Measurements from ENCODE around the gene IFT43. TPM values are rescaled to one million over a fixed set of nuclear protein-coding genes. Genes with fewer than 3 reads are reported as not detected.

Gene IFT43
- 58.9 and 62.5 TPM in 2 replicates for polyA plus RNA-seq (2011; rRNA removed)
- polyA minus RNA-seq (2011; rRNA and poly(A)+ RNA removed): 19.6 and 25.0 TPM in 2 replicates

GRCh38 chr14:75985618-75986438 lies at the start of gene IFT43:
IFT43 (plus strand) TSS chr14:75985763; CDS start chr14:75985787, 24 bp downstream.
- Histone ChIP-seq H3K27me3 (ENCODE audit: control insufficient read depth, insufficient read depth, low read length) (no peaks in the 10 kb centered on the region), H3K4me3 (ENCODE audit: low read depth, low read length) (peak within 1 kb of the TSS; percentile 90), H3K36me3 (ENCODE audit: control insufficient read depth, insufficient read depth, low read length) (peaks cover 3% of the 10 kb centered on the region)
- ChIA-PET CTCF (interaction anchor here (0.7 to 13.4 kb wide), 6 partner anchors 77 to 408 kb away, joined by 3 to 296 read pairs (median 4); no protein-coding TSS in a partner anchor), POLR2A (interaction anchor here (0.6 kb wide), 1 partner anchor 290 kb away, joined by 16 read pairs; no protein-coding TSS in a partner anchor)
- TF ChIP-seq CTCF (IDR thresholded peaks at IDR 0.05; ENCODE audit: insufficient read depth, low read depth, low read length): no peak
- DNase-seq (ENCODE audit: low read depth): no peak

GRCh38 chr14:75939200-75939599 lies 46.4 kb upstream of the IFT43 start:
- Histone ChIP-seq H3K36me3 (ENCODE audit: control insufficient read depth, insufficient read depth, low read length) (no peaks in the 10 kb centered on the region), H3K4me3 (ENCODE audit: low read depth, low read length) (no peak overlapping the region), H3K27me3 (ENCODE audit: control insufficient read depth, insufficient read depth, low read length) (no peaks in the 10 kb centered on the region)
- TF ChIP-seq CTCF (IDR thresholded peaks at IDR 0.05; ENCODE audit: insufficient read depth, low read depth, low read length): no peak
- ChIA-PET CTCF (interaction anchor here (1.2 to 1.8 kb wide), 2 partner anchors 33 to 40 kb away, joined by 4 to 7 read pairs; no protein-coding TSS in a partner anchor), POLR2A (no interaction called here)
- DNase-seq (ENCODE audit: low read depth): no peak

DNA sequence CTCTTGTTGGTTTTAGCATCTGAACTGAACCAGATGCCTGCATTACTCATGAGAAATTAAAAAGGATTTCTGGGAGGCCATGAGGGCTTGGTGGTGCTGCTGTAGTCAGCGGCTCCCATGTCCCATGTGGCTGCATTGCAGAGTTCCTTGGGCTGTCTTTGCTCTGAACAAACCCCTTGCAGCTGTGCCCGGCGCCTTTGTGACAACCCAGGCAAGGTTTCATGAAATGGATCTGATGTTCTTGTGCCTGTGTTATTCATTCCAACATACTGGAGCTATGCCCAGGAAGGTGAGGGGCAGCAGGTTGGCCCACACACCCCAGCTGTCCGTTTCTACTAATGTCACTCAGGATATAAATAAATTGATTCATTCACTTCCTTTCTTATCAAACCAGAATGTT lies 44.5 kb upstream of the IFT43 start:
- CTCF ChIA-PET: interaction anchor here (2.8 kb wide), 1 partner anchor 34 kb away, joined by 11 read pairs; no protein-coding TSS in a partner anchor
- POLR2A ChIA-PET: no interaction called here
- DNase-seq (ENCODE audit: low read depth): no peak
- H3K36me3 ChIP-seq (ENCODE audit: control insufficient read depth, insufficient read depth, low read length): peaks cover 1% of the 10 kb centered on the region; the same call in 1 of the 2 replicates
- no peak for TF ChIP-seq CTCF (IDR thresholded peaks at IDR 0.05; ENCODE audit: insufficient read depth, low read depth, low read length)
- no peak overlapping the region for H3K4me3 ChIP-seq (ENCODE audit: low read depth, low read length)
- H3K27me3 ChIP-seq (ENCODE audit: control insufficient read depth, insufficient read depth, low read length): no peaks in the 10 kb centered on the region

DNA sequence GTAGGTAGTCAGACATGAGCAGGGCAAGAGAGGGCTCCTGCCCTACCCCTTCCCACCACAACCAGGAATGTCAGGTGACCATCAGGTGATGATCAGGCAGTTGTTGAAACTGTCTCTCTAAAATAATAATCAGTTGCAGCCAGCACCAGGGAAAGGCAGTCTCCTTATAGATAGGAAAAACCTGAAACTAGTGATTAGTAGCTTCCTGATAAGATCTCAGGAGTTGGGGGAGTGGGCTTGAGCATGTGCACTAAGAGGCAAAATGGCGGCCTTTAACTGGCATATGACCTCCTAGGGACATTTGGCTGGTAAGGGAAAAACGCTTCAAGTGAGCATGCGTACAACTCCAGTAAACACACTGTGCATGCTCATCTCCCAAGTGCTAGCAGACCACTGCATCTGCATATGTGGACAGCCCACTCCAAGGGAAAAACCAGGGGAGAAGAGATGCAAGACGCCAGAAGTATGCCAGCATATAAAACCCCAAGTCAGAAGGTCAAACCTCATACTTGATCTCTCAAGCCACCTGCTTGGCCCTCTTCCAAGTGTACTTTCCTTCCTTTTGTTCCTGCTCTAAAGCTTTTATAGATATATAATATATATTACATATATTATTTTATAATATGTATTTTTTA lies 40.8 kb upstream of the IFT43 start:
- H3K36me3 ChIP-seq (ENCODE audit: control insufficient read depth, insufficient read depth, low read length): peaks cover 1% of the 10 kb centered on the region; the same call in 1 of the 2 replicates
- no peak for DNase-seq (ENCODE audit: low read depth)
- no peak overlapping the region for H3K4me3 ChIP-seq (ENCODE audit: low read depth, low read length)
- no peaks in the 10 kb centered on the region for H3K27me3 ChIP-seq (ENCODE audit: control insufficient read depth, insufficient read depth, low read length)
- no peak for TF ChIP-seq CTCF (IDR thresholded peaks at IDR 0.05; ENCODE audit: insufficient read depth, low read depth, low read length)
- CTCF ChIA-PET: interaction anchor here (1.3 kb wide), 1 partner anchor 10 kb away, joined by 4 read pairs; no protein-coding TSS in a partner anchor
- POLR2A ChIA-PET: no interaction called here

DNA sequence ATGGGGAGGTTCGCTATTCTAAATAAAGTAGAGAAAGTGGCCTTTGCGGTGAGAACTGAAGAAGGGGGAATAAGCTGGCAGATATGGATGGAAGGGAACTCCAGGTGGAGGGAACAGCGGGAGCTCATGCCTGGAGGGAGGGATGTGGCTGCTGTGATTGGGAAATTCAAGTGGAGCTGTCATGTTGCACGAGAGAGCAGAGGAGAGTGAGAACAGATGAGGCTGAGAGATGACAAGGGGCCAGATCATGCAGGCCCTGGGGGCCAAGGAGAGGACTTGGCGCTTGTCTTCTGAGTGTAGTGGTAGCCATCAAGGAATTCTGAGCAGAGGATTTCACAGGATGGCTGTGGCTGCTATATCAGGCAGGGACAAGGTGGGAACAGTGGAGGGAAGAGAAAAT lies 38.8 kb upstream of the IFT43 start:
- ChIA-PET CTCF (interaction anchor here (0.9 kb wide), 1 partner anchor 30 kb away, joined by 3 read pairs; no protein-coding TSS in a partner anchor), POLR2A (no interaction called here)
- Histone ChIP-seq H3K36me3 (ENCODE audit: control insufficient read depth, insufficient read depth, low read length) (peaks cover 1% of the 10 kb centered on the region; the same call in 1 of the 2 replicates), H3K4me3 (ENCODE audit: low read depth, low read length) (no peak overlapping the region), H3K27me3 (ENCODE audit: control insufficient read depth, insufficient read depth, low read length) (no peaks in the 10 kb centered on the region)
- TF ChIP-seq CTCF (IDR thresholded peaks at IDR 0.05; ENCODE audit: insufficient read depth, low read depth, low read length): no peak
- DNase-seq (ENCODE audit: low read depth): no peak
